HG02610 (cell line): ENCODE data around the gene LGR6.

Experiments
- ATAC-seq: cut with Tn5 transposase; IDR thresholded peaks from one replicate; pipeline ENCODE4 v1.9.1; 2021; ENCODE audit warnings: mild to moderate bottlenecking, moderate library complexity; ENCODE audit not compliant: unreplicated experiment

Gene LGR6

DNA sequence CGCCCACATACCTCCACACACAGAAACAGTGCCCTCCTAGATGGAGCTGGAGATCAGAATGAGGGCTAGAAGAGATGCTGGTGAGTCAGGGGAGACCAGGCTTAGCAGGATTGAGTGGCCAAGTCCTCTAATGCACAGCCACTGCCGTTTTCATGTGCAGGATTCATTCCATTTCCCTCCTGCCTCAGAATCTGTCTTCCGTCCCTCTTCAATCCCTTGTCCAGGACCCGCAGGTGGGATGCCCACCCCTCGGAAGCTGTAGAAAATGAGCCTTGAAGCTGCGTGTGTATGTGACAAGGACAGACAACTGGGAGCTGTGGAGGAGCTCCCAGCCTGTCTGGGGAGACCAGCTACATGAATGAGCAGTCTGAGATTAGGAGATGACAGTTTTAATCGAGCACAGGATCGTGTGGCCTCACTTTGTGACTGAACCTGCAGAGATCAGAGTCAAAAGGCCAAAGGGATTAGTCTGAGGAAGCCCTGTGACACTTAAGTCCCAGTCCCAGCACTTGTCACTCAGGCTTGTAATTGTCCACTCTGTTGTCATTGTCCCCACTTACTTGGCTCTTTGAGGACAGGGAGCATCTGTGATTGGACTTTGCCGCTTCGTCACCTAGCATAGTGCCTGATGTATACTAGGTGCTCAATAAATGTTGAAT lies 22.0 kb downstream of the LGR6 start:
- ATAC-seq, result no peak

DNA sequence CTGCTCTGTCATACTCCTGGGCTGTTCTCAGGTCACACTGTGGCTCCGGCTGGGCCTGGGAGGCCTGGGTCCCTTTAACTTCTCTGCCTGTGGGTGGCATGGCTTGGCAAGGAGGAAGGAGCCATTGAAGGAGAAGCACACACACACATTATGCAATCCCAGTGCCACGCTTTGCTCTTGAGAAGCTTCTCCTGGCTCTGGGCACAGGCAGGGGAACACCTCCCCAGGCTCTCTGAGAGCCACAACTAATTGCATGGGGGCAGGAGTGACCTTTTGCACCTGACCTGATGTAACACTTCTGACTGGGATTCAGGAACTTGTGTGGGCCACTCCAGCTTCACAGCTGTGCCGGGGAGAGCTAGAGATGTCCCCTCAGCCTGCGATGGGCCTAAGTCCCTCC lies 23.1 kb downstream of the LGR6 start:
- ATAC-seq, result no peak

DNA sequence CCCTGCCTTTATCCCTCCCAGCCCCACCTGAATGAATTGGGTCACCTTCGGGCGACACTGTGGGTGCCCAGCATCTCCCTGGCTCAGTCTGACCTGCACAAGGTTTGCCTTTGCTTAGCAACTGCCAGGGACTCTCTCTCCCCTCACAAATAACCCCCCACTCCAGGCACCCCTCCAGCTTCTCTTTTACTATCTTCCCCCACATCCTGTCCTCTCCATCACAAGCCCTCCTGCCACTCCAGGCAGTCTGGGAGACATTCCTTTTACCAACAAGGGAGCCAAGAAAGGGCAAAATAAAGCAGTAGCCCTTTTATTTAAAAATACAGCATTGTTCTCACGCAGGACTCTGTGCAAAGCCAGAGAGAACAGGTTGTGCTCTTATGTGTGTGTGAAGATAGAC lies 23.9 kb downstream of the LGR6 start:
- no peak for ATAC-seq

DNA sequence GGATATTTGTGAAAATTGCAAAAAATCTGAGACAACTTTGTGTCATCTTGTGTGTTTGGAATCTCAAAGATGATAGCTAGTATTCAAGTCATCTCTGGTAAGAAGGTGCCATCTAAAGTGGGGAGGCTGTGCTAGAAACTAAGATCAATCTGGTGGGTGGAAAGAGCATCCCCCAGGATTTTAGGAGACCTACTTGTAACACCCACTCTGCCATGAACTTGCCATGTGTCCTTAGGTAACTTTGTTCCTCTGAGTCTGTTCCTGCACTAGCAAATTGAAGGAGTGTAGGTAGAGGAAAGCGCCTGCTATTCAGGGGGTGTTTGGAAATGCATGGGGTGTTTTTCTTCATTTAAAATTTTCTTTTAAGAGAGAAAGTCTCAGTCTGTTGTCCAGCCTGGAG lies 24.4 kb downstream of the LGR6 start:
- no peak for ATAC-seq

DNA sequence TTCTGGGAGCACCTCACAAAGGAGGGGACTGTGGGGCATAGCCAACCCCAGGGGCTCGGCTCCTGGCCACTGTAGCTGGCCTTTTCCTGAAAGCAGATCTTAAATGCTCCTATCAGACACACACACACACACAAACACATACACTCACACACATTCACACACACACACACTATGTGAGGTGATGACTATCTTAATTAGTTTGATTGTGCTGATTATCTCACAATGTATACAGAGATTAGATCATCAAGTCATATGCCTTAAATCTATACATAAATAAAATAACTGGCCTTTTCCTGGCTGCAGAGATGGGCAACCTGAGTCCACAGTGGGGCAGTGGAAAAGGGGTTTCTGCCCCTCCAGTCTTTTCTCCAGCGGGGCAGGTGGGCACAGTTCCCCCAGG lies 27.1 kb downstream of the LGR6 start:
- no peak for ATAC-seq

DNA sequence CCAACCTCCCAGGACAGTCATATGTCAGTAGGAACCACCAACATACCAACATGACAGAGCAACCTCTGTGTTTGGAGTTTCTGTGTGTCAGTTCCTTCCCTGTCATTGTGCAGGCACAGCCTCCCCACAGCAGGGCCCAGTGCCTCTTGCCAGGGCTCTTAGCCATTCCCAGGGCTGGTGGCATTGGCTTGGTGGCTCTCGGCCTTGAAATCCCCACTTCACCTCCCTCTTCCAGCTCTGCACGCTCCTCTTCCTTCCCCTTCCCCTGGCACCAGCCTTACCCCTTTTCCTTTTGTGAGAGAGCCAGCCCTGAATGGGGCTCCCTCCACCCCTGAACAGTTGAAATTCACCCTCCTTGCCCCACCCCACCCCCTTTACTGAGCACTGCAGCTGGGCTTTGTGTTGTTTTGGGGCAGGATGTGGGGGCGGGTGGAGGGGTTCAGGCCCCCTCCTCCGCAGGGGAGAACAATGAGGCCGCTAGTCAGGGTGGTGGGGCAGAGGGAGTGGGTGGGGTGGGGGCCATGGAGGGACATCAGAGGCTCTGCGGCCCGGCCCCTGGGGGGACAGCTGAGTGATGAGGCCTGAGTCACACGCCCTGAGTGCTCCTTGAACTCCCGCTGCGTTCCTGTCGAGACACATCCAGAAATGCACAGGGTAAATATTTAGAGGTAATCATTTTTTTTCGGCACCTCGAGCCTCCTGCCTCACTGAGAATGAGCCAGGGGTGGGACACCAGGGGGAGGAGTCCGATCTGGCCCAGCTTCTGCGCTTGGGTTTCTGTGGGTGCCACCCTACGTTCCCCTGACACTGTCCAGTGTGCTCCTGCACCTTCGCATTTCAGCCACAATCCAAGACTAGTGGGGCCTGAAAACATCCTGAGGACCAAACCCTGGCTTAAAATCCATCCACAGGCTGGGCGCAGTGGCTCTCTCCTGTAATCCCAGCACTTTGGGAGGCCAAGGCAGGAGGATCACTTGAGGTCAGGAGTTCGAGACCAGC lies 28.6 kb downstream of the LGR6 start:
- ATAC-seq, result no peak

DNA sequence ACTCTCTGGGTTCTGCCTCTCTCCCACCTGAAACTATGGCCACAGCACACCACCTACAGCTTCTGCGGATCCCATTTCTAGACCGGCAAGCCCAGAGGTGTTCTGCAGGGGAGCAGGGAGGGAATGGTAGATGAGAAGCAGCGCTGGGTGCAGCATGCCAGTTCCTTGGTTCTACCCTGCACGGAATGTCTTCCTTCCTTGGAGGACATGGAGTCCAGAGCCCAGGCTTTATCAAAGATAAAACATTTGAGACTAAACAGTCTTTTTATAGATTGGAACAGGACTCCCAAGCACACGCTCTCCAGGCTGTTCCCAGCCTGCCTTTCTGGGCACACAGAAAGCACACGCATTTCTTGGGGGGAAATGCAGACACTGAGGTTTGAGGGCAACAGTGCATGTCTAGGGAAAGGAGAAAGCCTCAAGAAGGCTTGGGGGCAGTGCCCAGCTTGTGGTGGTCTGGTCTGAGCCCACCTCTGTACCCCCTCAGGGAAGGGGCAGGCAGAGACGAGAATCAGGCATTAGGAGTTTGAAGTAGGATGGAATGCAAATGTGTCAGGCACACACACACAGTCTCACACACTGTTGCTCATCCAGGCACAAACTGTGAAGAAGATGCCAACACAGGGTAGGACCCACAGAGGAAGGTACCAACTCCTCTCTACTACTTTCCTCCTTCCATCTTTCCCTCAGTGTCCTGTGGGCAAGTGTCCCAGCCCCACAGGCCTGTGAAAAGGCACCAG lies 29.7 kb downstream of the LGR6 start:
- ATAC-seq, result no peak

DNA sequence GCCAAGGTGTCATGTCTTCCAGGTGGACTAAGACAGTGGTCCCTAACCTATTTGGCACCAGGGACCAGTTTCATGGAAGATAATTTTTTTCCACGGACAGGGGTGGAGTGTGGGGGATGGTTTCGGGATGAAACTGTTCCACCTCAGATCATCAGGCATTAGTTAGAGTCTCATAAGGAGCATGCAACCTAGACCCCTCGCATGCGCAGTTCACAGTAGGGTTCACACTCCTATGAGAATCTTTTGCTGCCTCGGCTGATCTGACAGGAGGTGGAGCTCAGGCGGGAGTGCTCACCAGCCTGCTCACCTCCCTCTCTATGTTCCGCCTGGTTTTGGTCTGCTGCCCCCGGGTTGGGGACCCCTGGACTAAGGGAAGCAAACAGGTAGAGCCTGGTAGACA lies 30.9 kb downstream of the LGR6 start:
- no peak for ATAC-seq

DNA sequence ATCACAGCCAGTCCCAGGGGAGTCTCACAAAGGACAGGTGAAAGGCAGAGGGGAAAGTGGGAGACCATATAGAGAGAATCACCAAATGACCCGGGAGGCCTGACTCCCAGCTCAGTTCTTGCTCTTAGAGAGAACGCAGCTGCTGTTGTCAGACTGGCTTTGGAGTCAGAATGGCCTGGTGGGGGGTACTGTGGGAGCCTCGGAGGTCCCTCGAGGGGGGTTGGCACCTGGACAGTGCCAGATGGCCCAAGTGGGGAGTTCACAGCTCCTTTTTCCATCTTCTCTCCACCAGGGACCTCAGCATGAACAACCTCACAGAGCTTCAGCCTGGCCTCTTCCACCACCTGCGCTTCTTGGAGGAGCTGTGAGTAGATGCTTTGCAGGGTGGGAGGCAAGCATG lies 31.5 kb downstream of the LGR6 start:
- no peak for ATAC-seq

DNA sequence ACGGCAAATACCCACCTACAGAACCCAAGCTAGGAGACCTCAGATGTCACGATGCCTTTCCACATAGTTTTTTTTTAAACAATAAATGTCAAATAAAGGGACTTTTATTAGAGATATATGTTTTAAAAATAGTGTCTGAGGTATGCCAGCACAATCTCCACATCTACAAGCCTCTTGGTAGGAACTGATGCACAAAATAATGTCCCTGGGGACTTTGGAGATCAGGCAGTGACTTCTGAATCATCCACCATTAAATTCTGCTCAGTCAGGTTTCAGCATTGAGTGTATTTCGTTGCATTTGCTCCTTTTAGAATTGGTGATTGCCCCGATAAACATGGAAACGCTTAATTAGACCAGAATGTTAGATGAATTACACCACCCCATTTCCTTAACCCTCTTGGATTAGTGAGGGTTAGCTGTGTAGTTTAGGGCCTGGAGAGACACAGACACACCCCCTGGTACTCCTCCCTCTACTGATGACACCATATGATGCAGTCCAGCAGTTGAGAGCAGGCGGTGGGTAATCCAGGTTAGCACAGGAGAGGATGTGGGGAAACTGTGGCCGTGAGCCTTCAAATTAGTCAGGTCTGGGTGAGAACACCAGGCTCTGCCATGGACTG lies 33.6 kb downstream of the LGR6 start:
- no peak for ATAC-seq

DNA sequence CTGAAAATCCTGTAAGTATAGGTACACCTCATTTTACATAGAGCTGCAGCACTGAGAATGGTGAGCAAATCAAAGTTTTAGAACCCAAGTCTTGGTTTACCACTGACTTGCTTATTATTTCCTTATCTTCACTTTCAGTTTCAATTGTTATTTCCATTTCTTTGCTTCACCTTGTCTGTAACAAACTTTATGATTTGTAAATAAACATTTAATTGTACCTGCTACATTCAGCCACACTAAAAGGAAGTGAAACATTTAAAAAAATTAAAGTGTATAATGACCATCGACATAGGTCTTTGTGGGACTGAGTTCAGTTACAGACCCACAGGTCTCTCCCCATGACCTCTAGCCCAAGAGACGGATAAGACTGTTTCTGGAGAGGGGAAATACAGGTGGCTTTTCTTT lies 34.4 kb downstream of the LGR6 start:
- no peak for ATAC-seq

DNA sequence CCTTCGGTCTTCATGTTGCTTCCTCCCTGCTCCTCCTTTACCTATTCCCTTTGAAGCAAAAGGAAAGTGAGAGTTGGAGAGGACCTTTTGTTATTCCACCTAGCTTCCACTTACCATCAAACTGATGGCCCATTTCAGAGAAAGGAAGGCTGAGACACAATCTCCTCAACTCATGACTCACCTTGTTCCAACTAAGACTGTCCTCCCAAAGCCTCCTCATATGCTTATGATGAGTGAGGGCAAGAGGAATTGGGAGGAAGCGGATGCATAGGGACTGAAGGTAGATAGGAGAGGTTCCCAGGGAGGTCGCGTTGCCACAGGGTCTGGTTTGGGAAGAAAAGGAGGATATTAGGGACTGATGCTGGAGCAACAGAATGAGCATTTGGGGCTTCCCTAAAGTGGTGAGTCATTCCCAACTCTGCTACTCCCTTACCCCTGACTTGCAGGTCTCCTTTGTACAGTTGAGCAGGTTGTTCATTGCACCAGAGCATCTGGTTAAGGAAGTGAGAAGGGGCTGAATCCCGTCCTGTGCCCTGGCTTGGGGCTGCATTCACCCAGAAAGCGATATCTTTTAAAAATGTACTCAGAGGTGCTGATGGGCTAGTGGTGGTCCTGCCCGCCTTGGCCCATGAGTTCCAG lies 35.0 kb downstream of the LGR6 start:
- ATAC-seq, result peak; percentile 39

DNA sequence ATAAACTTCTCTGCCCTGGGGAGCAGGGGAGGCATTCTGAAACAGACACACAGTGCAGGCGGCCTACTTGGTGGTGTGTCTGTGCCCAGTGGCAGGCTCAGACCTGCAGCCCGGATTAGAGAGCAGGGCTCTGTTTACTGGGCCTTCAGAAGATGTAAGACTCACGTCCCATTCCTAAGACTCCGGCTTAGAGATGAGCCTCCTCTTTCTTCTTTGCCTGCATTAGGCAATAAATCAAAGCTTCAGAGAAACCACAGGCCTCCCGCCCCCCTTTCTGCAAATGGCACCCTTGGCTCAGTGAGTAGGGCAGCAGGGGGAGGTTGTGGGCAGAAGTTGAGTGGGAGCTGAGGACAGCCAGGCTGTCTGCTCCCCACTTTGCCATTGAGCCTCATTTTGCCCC lies 35.8 kb downstream of the LGR6 start:
- ATAC-seq, result no peak

DNA sequence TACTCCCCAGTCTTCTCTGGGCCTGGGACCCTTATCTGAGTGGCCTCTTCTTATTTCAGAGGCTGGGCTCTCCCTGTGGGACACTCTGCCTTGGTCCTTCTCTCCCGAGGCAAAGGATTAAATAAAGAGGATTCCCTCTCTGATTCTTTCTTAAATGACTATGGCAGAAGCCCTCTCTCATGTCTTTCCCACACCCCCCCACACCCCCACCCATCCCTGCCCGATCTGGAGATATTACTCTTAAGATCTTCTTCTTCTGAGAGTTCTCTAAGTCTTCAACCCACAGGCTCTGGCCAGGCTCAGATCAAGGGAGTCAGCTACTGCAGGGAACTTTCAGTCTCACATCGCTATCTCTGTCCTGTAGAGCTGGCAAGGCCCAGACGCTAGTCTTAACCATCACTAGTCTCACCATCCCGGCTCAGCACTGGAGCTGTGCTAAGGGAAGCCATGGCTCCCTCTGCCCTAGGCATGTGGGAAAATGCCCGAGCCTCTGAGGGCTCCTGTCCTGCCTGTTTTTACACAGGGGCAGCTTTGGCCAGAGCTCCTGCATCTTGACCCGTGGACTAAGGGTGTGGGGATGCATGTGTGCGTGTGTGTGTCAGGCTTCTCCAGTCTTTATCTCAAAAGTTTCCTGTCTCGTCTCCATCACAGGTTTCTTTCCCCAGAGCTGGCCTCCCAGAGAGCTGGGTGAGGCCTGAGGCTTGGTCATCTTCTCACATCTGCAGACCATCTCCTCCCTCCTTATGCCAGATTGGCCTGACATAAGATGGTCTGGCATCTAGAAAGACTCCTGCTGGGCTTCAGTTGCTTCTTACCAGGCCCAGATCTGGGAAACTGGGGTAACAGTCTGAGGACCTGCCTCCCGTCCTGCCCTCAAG lies 36.7 kb downstream of the LGR6 start:
- ATAC-seq, result no peak

DNA sequence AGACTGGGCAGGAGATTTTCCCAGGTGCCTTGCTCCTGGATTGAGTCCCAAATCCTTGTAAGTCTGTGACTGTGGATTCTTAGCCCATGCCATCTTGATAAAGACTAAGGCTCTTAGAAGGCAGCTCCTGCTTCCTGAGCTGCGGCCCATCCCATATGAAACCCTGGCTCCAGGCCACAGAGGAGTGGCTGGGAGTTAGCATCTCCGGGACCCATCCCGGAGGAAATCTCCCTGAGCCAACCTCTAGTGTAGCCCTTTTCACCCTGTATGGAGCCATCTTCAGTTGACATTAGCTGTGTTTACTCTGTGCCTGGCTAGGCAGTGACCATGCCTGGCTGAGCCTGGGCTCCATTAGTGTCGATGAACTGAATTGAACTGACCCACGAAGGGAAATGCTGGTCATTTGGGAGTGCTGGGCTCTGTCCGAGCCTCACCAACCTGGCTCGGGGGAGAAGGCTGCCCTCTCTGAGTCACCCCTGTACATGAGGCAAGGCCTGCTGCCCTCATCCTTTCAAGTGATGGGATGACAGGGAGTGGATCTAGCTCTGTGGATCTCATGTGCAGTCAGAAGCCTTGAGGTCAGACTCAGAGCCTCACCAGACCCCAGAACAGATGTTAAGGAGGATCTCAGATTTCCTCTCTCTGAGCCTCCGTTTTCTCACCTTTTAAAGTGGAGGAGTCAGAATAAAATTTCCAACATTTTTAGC lies 37.5 kb downstream of the LGR6 start:
- ATAC-seq, result no peak

DNA sequence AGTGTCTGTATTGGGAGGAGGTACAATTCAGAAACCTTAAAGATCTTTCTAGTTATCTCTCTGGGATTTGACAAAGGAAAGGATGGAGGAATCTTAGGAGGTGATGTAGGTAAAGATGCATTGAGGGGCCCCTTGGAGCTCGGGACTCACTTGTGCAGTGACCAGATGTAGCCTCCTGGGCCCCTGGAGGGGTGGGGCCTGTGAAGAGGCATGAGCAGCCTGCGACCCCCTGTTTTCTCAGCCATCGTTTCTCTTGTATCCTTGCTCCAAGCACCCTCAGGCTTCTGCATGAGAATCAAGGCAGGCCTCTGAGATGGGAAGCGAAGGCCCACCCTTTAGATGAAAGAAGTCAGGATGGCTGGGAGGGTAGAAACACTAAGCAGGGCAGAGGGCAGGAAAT lies 39.6 kb downstream of the LGR6 start:
- no peak for ATAC-seq

DNA sequence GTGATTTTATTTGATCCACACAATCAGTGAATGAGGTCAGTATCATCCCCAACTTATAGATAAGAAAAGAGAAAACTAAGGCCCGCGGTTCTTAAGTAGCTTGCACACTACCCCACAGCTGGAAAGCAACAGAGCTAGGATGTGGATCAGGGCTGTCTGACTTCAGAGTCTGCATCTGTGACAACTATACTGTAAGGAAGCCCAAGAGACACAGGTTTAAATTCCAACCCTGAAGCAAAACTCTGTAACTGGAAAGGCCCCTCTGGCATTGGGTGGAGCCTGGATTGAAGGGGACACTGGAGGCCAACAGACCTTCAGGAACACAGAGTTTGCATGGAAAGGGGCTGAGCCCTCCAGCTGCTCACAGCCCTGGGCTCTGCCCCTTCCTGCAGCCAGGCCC lies 40.2 kb downstream of the LGR6 start:
- ATAC-seq, result no peak

DNA sequence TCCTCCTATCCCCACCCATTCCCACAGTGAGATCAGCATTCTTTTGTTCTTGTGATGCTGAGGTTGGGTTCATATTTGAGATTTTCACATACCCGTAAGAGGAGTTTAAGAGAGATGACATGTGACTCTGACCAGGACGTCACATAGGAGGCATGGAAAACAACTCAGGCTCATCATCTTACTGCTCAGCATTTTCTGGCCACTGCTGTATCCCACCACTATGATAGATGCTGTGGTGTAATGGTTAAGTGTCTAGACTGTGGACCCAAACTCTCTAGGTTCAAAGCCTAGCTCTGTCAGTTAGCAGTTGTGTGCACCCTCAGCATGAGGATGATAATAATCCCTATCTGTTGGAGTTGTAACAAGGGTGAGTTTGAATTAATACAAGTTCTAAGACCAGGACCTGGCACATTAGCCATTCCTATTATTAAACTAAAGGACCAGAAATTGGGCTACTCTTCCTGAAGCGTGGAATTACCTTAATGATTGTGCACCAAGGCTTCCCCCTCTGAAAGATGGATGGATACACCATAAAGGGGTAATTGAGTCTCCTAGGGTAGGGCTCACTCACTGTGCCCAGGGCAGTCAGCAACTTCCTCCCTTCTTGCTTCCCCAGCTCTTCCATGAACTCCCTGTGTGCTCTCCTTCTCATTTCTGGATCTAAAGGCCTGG lies 40.9 kb downstream of the LGR6 start:
- ATAC-seq, result no peak
